Activated gamma-delta T cell treated with anti-CD3 and anti-CD28 coated beads, Interleukin-2, amount 50 U/mL, for 16 hours (primary cell): ENCODE data around the gene GMEB2.
"Not testable (repeated sequence)": the region's sequence is repeated elsewhere in the genome, so short reads cannot be mapped to it uniquely, and the experiment has no call there.

Experiments used
- DNase-seq: peaks from one replicate; pipeline ENCODE4 v3.0.0-alpha.2; 2020; ENCODE audit warnings: low read depth

GMEB2 gene

DNA sequence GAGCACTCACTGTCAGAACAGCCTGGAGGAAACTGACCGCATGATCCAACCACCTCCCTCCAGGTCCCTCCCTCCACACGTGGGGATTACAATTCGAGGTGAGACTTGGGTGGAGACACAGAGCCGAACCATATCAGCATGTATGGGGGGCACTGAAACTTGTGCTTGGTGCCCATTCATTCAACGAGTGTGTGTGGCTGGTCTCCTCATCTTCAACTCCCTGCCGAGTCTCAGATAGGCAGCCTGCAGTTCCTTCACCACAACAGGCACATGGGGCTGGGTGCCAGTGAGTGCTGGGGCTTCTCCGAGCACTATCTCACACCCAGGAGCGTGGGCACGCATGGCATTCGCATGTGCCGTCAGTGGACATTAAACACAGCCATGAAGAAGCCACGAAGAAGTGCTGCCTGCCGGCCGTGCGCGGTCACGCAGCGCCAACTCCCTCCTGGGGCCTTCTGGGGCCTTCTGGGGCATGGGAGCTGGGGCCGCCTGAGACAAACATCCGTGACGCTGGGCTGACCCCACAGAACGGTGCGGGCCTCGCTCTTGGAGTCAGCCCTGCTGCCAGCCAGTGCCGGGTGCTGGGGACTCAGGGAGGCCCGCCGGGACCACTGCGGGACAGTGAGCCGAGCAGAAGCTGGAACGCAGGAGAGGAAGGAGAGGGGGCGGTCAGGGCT, 30.5 kb upstream of the GMEB2 start:
- DNase-seq: no peak

DNA sequence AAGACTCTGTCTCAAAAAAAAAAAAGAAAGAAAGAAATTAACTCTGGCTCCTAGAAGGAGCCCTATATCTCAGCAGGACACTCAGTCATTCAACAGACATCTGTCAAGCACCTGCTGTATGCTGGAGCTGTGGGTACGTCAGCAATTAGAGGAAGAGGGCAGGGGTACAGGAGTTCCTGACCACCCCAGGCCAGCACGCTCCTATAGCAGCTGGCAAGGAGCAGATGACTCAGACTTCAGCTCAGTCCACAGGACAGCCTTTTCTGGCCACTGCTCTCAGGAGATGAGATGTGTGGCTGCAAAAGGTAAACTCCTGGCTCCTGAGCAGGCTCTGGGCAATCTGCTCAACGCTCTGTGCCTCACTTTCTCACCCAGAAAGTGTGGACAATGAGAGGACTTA, 29.6 kb upstream of the GMEB2 start:
- DNase-seq: no peak

DNA sequence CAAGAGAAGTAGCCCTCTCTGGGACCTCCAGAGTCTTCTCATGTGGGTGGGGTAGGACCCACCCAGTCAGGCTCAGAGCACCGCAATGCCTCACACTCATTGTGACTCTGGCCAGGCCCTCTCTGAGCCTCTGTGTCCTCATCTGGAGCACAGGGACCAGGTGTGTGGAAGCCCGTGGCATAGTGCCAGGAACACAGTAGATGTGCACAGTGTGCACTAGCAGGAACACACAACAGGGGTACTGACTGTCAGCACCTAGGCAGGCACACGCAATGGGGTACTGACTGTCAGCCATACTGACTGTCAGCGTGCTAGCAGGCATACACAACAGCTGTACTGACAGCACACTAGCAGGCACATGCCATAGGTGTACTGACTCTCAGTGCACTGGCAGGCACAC, 28.3 kb upstream of the GMEB2 start:
- DNase-seq: no peak

DNA sequence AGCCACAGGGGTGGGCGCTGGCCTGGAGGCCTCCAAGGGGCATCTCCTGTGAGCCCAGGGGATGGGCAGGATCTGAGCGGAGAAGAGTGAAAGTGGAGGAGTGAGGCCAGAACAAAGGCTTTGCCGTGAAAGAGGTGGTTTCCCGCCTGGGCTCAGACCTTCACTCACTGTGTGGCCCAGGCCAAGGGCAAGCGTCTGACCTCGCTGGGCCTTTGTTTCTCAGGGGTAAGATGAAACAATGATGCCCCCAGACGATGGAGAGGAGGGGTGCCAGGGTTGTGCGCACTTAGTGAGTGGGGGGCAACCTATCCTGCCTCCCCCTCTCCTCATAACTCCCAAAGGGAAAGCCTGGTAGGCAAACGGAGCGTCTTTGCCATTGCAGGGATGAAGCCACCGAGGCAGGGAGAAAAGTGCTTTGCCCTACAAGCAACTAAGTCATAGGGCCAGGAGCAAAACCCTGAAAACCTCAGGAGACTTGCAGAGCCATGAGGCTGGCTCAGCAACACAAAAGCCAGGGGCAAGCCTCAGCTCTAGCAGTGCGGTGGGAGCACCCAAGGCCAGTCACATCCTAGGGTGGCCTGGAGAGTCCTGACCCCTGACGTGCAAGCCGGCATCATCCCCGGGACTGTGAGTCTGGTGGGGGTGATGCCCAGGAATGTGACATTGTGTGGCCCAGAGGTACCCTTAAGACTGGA, 27.2 kb upstream of the GMEB2 start:
- no peak for DNase-seq

DNA sequence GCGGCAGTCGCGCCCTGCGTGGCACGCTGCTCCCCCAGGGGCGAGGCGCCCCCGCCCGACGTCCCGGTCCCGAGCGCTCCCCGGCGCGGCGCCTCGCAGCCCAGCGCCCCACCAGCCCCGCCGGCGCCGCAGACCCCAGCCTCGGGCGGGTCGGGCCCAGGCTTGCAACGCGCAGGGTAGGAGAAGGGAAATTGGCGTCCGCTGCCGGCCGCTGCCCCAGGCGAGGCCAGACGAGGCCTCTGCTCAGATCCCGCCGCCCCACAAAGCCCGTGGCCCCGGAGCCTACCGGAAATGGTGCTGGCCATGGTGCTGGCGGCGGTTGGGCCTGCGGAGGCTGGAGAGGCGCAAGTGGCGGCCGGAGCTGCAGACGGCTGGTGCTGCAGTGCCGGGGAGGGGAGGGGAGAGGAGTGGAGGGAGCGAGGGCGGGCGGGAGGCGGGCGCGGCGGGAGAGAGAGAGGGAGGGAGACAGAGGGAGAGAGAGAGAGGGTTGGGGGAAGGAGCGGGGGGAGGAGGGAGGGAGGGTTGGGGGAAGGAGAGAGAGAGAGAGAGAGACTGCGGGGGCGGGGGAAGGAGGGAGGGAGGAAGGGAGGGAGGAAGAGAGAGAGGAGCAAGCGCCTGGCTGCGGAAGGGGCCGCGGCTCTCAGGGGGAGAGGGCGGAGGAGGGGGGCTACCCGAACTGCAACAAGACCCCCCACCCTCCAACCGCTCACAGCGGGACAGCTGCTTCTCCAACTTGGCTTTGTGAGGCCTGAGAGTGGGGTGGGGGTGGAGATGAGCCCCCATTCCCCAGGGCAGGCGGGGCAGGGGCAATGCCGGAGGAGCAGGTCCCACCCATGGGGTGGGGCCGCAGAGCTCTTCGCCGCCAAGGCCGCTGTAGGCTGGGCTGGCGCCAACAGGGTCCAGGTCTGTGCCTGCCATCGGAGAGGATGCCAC, 26.4 kb upstream of the GMEB2 start, which contains the start of gene STMN3:
TSS of gene STMN3 (minus strand) at position 384 of the 933 bp plus-strand sequence. CDS start at position 305, 79 bp downstream.
- DNase-seq: no peak

DNA sequence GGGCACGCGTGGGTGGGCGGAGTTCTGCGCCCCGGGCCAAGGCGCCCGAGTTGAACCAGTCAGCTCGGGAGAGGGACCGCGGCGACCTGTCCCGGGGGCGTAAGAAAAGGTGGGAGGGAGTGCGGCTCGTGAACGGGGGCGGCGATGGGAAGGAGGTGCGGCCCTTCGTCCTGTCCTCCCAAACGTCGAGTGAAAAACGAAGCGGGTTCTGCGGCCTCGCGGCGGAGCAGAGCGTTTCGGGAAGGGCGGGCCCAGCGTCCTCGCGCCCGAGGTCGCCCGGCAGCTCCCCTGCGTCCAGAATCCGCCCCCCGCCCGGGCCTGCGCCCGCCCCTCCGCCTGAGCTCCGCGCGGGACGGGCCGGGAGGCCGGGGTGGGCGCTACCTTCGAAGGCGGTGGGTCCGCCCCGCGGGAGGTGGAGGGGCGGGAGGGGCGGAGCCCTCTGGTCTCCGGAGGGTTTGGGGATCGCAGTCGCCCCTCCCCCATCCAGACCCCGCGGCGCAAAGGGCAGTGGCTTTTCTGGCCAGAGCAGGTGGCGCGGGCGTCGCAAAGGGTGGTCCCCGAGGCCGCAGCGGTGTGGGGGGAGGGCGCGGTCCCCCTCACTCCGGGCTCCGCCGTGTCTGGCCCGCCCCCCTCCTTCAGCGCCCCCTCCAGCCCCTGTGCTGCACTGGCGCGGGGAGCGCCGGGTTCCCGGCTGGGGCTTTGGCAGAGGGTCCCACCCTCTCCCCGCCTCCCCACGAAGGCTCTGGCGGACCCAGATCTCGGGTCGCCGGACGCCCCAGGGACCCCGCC, 25.5 kb upstream of the GMEB2 start:
- DNase-seq: no peak

DNA sequence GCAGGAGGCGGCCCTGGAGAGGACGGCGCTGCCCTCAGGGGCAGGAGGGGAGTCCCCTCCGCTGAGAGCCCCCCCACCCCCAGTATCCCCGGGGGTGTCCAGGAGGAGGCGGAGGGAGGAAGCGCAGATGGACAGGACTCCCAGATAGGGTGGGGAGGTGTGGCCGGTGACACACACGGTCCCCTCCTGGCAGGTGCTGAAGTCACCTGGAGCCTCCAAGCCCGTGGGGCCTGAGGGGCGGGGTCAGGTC, 25.0 kb upstream of the GMEB2 start:
- no peak for DNase-seq

DNA sequence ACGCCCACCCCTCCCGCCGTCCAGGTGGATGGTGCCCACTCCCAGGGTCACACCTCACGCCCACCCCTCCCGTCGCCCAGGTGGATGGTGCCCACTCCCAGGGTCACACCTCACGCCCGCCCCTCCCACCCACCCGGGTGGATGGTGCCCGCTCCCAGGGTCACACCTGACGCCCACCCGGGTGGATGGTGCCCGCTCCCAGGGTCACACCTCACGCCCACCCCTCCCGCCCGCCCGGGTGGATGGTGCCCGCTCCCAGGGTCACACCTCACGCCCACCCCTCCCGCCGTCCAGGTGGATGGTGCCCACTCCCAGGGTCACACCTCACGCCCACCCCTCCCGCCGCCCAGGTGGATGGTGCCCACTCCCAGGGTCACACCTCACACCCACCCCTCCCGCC, 23.6 kb upstream of the GMEB2 start:
- not testable (repeated sequence) for DNase-seq

DNA sequence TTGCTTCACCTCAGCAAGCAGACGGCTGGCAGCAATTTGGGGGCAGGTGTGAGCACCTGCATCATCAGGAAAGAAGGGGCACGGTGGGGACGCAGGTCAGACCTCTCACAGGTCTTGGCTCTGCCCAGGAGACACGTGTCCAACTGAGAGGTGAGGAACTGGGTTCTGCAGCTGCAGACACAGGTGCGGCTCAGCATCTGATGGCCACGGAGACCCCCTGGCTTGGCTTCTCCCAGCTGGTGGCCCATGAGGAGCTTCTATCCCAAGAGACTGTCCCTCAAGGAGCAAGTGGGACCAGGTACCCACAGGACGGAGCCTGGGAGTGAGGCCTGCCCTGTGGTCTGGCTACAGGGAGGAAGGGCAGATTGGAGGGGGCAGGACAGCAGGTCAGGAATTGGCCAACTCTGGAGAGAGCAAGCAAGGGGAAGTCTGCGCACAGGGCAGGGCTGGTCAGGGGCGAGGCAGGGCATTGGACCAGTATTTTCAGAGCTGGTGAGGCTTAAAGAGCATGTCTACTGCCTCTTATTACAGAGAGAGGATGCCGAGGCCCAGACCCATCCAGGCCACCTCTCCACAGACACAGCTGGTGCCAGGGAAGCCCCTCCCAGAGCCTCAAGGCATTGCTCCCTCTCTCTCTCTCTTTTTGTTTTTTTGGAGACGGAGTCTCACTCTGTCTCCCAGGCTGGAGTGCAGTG, 22.1 kb upstream of the GMEB2 start:
- no peak for DNase-seq

DNA sequence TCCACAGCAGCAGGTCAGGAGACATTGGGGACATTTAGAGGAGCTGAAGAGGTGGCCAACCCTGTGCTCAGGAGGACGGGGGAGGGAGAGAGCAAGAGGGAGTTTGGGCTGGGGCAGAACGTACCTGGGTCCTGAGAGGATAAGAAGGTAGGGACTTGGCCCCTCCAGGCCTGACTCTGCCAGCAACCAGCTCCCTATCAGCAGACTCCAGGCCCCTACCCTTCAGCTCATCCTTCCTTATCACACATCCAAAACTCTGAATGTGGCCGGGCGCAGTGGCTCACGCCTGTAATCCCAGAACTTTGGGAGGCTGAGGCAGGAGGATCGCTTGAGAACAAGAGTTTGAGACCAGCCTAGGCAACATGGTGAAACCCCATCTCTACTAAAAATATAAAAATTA, 21.3 kb upstream of the GMEB2 start:
- no peak for DNase-seq

DNA sequence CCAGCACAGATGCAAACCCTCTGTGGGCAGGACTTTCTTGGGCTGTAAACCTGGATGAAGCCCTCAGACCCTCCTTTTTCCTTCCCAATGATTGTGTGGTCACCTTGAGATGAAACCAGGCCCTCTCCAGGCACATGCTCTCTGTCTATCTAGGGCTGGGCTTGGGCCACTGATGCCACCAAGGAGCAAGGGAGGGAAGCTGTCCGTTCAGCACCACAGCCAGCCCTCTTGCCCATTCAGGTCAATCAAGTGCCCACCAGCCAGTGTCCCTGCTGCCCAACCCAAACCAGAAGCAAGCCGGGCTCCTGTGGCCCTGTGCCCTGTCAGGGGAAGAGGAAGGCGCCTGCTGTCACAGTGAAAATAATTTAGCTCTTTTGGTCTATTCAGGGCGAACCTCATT, 18.3 kb upstream of the GMEB2 start:
- DNase-seq: no peak

DNA sequence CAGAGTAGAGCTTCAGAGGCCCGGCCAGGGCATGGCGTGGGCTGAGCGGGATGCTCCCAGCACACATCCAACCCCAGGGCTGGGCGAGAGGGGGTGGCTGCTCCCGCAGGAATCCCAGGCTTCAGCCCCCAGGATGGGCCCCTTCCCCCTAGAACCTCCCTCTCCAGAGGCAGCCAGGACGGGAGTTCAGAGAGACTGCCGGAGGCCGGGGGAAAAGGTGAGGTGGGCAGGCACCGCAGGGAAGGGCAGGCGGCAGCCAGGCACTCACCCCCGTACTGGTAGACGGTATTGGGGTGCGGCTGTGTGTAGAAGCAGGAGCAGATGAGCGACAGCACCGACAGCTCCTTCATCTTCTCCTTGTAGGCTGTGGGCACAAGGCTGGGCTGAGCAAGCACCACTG, 17.0 kb upstream of the GMEB2 start:
- no peak for DNase-seq

DNA sequence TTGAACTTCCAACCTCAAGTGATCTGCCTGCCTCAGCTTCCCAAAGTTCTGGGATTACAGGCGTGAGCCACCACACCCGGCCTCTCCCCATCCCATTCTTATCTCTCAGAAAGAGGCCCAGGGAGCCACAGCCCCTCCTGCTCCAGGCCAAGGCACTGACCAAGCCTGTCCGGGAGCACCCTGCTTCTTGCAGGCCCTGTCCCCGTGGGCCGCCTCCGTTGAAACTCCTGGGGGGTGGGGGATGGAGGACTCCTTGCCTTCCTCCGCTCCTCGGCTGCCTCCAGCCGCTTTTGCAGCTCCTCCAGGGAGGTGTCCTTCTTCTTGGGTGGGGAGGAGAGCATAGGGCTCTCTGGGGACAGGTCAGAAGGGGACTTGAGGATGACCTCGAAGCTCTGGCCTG, 16.6 kb upstream of the GMEB2 start:
- DNase-seq: no peak

DNA sequence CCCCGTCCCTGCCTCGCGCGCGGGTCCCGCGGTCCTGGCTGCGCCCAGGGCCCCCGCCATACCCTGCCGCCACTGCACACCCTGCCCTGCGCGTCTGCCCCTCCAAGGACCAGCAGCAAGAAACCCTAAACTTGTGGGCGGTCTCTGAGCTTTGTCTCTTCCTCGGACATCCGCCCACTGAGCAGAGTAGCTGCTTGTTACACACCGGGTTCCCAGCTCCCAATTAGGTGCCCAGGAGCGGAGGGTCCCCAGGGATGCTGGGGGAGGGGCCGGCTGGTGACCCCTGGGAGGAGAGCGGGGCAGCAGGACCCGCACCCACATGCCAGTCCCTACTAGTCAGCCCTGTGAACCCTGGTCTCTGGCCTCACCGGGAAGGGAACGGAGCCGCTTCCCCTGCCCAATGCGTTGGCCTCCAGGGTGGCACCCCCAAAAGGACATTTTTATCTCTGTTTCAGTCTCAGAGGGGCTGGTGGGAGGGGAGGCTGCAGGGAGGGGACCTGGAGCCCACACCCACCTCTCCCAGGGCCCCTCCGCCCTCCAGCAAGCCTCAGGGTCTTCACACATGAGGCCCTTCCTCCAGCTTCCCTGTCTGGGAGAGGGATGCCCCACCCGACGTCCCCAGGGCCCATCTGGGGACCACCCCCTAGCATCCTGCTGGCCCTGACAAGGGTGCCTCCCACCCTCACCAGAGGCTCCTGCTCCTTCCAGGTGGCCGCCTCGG, 15.8 kb upstream of the GMEB2 start:
- no peak for DNase-seq

DNA sequence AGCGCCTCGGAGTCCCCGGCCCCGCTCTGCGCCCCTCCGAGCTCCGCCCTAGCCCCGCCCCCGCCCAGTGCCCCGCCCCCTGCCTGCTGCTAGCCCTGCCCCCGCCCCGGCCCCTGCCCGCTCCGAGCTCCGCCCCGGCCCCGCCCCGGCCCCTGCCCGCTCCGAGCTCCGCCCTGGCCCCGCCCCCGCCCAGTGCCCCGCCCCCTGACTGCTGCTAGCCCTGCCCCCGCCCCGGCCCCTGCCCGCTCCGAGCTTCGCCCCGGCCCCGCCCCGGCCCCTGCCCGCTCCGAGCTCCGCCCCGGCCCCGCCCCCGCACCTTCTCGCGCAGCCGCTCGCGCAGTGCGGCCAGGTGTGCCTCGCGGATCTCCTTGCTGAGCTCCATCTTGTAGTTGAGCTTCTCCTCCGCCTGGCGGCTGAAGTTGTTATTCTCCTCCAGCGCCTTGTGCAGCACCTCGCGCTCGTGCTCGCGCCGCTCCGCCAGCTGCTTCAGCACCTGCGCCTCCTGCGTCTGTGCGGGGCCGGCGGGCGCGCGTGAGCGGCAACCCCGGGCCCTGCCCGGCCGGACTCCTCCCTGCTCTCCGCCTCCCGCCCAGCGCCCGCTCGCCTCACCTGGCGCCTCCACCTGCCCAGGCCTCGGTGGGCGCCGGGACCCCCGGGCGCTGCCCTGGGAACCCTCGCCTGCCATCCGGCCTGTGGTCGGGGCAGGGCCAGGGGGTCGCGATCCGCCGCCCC, 15.1 kb upstream of the GMEB2 start:
- peak; percentile 96 for DNase-seq

DNA sequence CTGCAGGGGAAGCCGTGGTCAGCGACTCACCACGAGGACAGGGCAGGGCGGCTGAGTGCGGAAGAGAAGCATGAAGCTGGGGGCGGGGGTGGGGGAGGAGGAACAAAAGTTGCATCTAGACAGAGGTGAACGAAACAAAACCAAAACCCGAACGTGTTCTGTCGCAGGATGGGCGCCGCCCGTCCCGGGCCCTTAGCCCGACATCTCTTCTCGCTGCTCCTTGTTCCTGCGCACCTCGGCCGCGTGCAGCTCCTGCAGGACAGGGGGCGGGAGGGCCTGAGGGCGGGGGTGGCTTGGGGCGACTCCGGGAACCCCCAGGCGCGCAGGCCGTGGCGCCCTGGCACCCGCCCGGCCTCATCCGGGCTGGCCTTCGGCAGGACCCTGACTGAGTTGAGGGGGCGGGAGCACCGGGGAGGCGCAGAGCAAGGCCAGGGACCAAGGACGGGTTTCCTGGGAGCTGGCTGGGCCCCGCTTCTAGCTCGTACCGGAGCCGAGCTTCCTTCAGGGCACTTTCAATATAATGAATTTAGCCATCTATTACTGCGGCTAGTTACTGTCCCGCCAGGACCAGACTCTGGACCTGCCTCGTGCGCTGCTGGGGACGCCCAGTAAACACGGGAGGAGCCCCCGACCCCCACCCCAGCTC, 14.4 kb upstream of the GMEB2 start:
- DNase-seq: no peak

DNA sequence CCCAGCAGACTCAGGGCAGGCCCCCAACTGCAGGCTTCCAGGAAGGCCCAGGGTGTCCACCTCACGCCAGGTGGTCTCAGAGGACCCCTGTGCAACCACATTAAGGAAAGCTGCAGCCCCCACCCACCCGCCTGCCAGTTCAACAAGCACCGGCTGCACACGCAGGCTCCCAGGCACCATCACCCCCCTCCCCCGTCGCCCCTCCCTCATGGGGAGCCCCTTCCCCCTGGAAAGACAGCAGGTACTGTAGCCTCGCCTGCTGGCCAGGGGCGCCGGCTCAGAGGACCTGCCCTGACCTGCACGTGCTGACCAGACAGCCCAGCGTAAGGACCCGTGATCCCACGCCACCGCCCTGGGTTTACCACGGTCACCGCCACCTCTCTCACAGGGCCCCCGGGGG, 13.8 kb upstream of the GMEB2 start:
- not testable (repeated sequence) for DNase-seq

DNA sequence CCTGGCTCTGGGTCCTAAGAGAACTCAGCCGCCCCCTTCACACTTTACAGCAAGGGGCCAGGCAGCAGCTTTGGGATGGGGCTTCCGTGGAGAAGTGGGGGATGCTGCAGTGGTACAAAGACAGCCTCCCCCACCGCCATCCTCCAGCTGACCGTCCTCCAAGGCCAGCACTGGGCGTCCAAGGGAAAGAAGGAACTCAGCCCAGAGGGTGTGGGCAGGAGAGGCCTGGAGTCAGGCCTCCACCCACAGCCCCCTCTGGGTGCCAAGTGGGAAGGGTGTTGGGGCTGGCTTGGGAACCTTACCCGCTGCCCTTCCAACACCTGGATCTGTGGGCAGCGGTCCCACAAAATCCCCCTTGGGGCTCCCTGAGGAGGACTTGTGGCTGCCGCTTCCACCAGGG, 13.2 kb upstream of the GMEB2 start:
- no peak for DNase-seq

DNA sequence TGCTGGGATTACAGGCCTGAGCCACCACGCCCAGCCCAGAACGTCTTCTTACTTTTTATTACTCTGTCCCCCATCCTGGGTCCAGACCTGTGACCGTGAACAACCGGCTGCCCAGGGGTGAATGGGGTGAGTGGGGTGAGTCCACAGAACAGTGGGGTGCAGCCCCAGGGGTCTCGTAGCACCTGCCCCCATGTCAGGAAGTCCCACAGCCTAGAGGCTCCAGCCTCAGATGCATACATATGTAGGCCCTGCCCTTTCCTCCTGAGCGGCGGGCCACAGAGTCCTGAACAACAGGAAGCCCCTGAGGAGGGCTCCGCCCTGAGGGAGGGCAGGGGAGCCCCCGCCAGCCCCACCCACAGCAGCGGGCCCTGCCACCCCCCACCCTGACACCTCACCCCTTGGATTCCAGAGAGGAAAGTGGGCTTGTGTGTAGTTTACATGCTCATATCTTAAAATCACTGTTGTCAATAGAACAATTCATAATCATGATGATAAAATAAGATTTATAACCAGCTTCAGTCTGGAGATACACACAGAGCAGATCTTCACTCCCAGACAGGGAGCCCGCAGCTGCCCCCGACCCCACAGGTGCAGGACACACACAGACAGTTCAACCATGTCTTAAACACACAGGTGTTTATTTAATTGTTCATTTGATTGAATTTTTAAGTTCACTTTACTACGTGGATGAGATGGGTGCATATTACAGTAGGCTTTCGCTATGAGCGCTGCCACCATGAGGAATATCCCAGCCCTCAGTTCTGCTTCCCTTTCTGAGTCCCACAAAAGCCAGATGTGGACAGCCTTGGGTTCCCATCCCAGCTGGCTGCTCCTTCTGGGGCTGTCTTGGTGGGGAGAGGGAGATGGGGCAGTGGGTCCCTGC, 12.4 kb upstream of the GMEB2 start:
- no peak for DNase-seq
